Psoas muscle (tissue), 8 donors: Measurements from ENCODE around the gene LRRC40. TPM values are rescaled to one million over a fixed set of nuclear protein-coding genes. Genes with fewer than 3 reads are reported as not detected.

ENCODE experiments used
- ATAC-seq, 4 donors: fragments of 200-7000 bp; cut with Tn5 transposase; one replicate each; pipeline ENCODE4 v1.9.1; 2020; ENCODE audit warnings: moderate library complexity in 3 of 4, mild to moderate bottlenecking in 2 of 4
- DNase-seq, 2 donors: peaks; one replicate each; pipeline ENCODE4 v3.0.0-alpha.2; 2020
- H3K27ac ChIP-seq: fragments of 200-600 bp; one replicate; pipeline ENCODE4 v1.8.0; 2022
- H3K27me3 ChIP-seq, 3 donors: fragments of 200-600 bp in 1 of 3; one replicate each; pipeline versions ENCODE4 v1.6.1 to v1.8.0; 2013 to 2022; ENCODE audit warnings: low read length in 2 of 3, mild to moderate bottlenecking in 2 of 3, moderate library complexity in 1 of 3; ENCODE audit not compliant: insufficient read depth in 3 of 3
- H3K36me3 ChIP-seq, 2 donors: fragments of 200-600 bp in 1 of 2; one replicate each; pipeline versions ENCODE4 v1.6.1 to v1.8.0; 2013 to 2022; ENCODE audit warnings: low read depth in 1 of 2, mild to moderate bottlenecking in 1 of 2, moderate library complexity in 1 of 2; ENCODE audit not compliant: insufficient read depth in 1 of 2
- H3K4me1 ChIP-seq: fragments of 200-600 bp; one replicate; pipeline ENCODE4 v1.8.0; 2022
- H3K4me3 ChIP-seq: fragments of 200-600 bp; one replicate; pipeline ENCODE4 v1.8.0; 2022; ENCODE audit warnings: mild to moderate bottlenecking
- H3K9me3 ChIP-seq: fragments of 200-600 bp; one replicate; pipeline ENCODE4 v1.8.0; 2022
- CTCF ChIP-seq: fragments of 200-600 bp; IDR thresholded peaks from one replicate; pipeline ENCODE4 v1.8.0; 2022; ENCODE audit warnings: antibody characterized with exemption
- WGBS, 3 donors: extraction: QIAGEN DNeasy Blood & Tissue Kit; methylation state at CpG; one replicate each; pipeline versions ENCODE4 v1.1.6 to v1.1.7; 2013; 5-methylcytosine and 5-hydroxymethylcytosine counted together
- intact Hi-C, 2 donors: fragments of 100-400 bp; cut with DNase I; formaldehyde crosslinking; loops; one replicate each; pipeline versions ENCODE4 v1.11.0 to v1.14.2; 2022
- polyA plus RNA-seq, 3 donors: library from polyadenylated mRNA; stranded (reverse); fragments of 200-250 nt; gene quantifications; one replicate each; pipeline ENCODE4 v1.2.3, GENCODE V29; 2013
- total RNA-seq, 4 donors: library from RNA; stranded (reverse); fragmentation: NEBNext Ultra II Directional in 2 of 4; extraction: Animal tissue kit (Norgen Biotek cat#: 25700) in 2 of 4; gene quantifications; one replicate each; pipeline versions ENCODE4 v1.2.1 to v1.2.4, GENCODE V29; 2021 to 2023
- donor health status: healthy with polysubstance abuse.
- donor health status: DM: no; HTN: no; CAD: no; lungs with moderate emphysema.
- donor health status: Bipolar disorder and iron deficiency.
- donor health status: healthy.
- donor health status: DM: yes; HTN: yes; CAD: no.
- donor health status: DM: no; HTN: no; CAD: no.
- donor health status: DM: no; HTN: no; CAD: no.
- donor health status: DM: yes; HTN: yes; CAD: no.

Gene LRRC40
- total and polyA plus RNA-seq, 7 donors, result 5.5 to 9.1 (median 7.2) TPM

GRCh38 chr1:70117046-70117445 lies 88.3 kb downstream of the LRRC40 start:
- ATAC-seq (no peak), DNase-seq (no peak)
- intact Hi-C loops, result no loop called here
- H3K9me3 ChIP-seq, result no peaks in the 10 kb centered on the region
- H3K4me3 ChIP-seq, result no peak overlapping the region
- H3K27ac ChIP-seq, result no peak overlapping the region
- no peaks in the 10 kb centered on the region for H3K36me3 ChIP-seq
- no peaks in the 10 kb centered on the region for H3K27me3 ChIP-seq
- TF ChIP-seq CTCF, result no peak
- no peaks in the 10 kb centered on the region for H3K4me1 ChIP-seq

GRCh38 chr1:70115315-70115714 lies 90.1 kb downstream of the LRRC40 start:
- H3K27ac ChIP-seq, result no peak overlapping the region
- ATAC-seq (no peak), DNase-seq (no peak)
- no peak for TF ChIP-seq CTCF
- H3K27me3 ChIP-seq, result no peaks in the 10 kb centered on the region
- WGBS, 3 donors, result 94 to 97% (median 95%) methylated on average over 3 of the region's 3 CpGs
- intact Hi-C loops, result no loop called here
- H3K9me3 ChIP-seq, result no peaks in the 10 kb centered on the region
- no peak overlapping the region for H3K4me3 ChIP-seq
- H3K36me3 ChIP-seq, result no peaks in the 10 kb centered on the region
- H3K4me1 ChIP-seq, result no peaks in the 10 kb centered on the region

- no peaks in the 10 kb centered on the region for H3K27me3 ChIP-seq
- H3K9me3 ChIP-seq, result no peaks in the 10 kb centered on the region
- intact Hi-C loops, result no loop called here
- ATAC-seq (no peak), DNase-seq (no peak)
- no peak overlapping the region for H3K27ac ChIP-seq
- no peaks in the 10 kb centered on the region for H3K36me3 ChIP-seq
- no peak overlapping the region for H3K4me3 ChIP-seq
- TF ChIP-seq CTCF, result no peak
- H3K4me1 ChIP-seq, result no peaks in the 10 kb centered on the region
- WGBS, 3 donors, result 72 to 85% (median 80%) methylated on average over 5 of the region's 5 CpGs
Measured at GRCh38 chr1:70112838-70113237, 92.5 kb downstream of the LRRC40 start.

GRCh38 chr1:70109241-70109640 lies 96.1 kb downstream of the LRRC40 start:
- H3K9me3 ChIP-seq, result no peaks in the 10 kb centered on the region
- no peak overlapping the region for H3K27ac ChIP-seq
- TF ChIP-seq CTCF, result no peak
- no peaks in the 10 kb centered on the region for H3K36me3 ChIP-seq
- intact Hi-C loops, result no loop called here
- H3K4me1 ChIP-seq, result no peaks in the 10 kb centered on the region
- no peak overlapping the region for H3K4me3 ChIP-seq
- no peak for DNase-seq
- WGBS, 3 donors, result 91 to 96% (median 92%) methylated on average over 5 of the region's 5 CpGs
- no peaks in the 10 kb centered on the region for H3K27me3 ChIP-seq
- no peak for ATAC-seq

GRCh38 chr1:70103770-70104169 lies 101.6 kb downstream of the LRRC40 start:
- Histone ChIP-seq H3K4me1 (no peaks in the 10 kb centered on the region), H3K9me3 (no peaks in the 10 kb centered on the region), H3K36me3 (no peaks in the 10 kb centered on the region), H3K27ac (no peak overlapping the region), H3K27me3 (no peaks in the 10 kb centered on the region), H3K4me3 (no peak overlapping the region)
- WGBS, 3 donors, result 92 to 97% (median 96%) methylated on average over 1 of the region's 1 CpG
- DNase-seq (no peak), ATAC-seq (no peak)
- no peak for TF ChIP-seq CTCF
- intact Hi-C loops, result no loop called here
